Subcutaneous abdominal adipose tissue (tissue), 5 donors: ENCODE results near the gene ITFG1.

Experiments
- H3K27ac ChIP-seq: one replicate; pipeline ENCODE4 v1.7.0; 2013; ENCODE audit warnings: low read depth, mild to moderate bottlenecking, inconsistent platforms, low read length, moderate library complexity
- H3K27me3 ChIP-seq, 5 donors: one replicate each; pipeline ENCODE4 v1.7.0; 2013; ENCODE audit warnings: low read length in 5 of 5, inconsistent platforms in 1 of 5; ENCODE audit not compliant: control insufficient read depth in 5 of 5, insufficient read depth in 4 of 5
- H3K36me3 ChIP-seq, 5 donors: one replicate each; pipeline ENCODE4 v1.7.0; 2013; ENCODE audit warnings: low read length in 5 of 5; ENCODE audit not compliant: control insufficient read depth in 5 of 5, insufficient read depth in 5 of 5
- H3K4me1 ChIP-seq, 5 donors: one replicate each; pipeline ENCODE4 v1.7.0; 2013; ENCODE audit warnings: low read length in 5 of 5, mild to moderate bottlenecking in 3 of 5, moderate library complexity in 1 of 5; ENCODE audit not compliant: control insufficient read depth in 5 of 5, insufficient read depth in 5 of 5
- H3K4me3 ChIP-seq, 5 donors: one replicate each; pipeline ENCODE4 v1.7.0; 2013; ENCODE audit warnings: low read length in 5 of 5, low read depth in 1 of 5
- H3K9ac ChIP-seq, 5 donors: one replicate each; pipeline ENCODE4 v1.7.0; 2013; ENCODE audit warnings: low read length in 5 of 5, mild to moderate bottlenecking in 4 of 5, moderate library complexity in 3 of 5
- H3K9me3 ChIP-seq, 5 donors: one replicate each; pipeline ENCODE4 v1.7.0; 2013; ENCODE audit warnings: low read length in 5 of 5; ENCODE audit not compliant: control insufficient read depth in 5 of 5
- donor health status: healthy.
- donor health status: healthy.
- donor health status: healthy.
- donor health status: healthy.
- donor health status: healthy.

The ITFG1 gene

GRCh38 chr16:47317465-47318240, 143.2 kb downstream of the ITFG1 start:
- H3K4me1 ChIP-seq = peaks cover 0 to 4% (median 0%) of the 10 kb centered on the region in 5 donors
- no peak overlapping the region for H3K4me3 ChIP-seq
- H3K36me3 ChIP-seq = no peaks in the 10 kb centered on the region
- H3K27me3 ChIP-seq = no peaks in the 10 kb centered on the region
- no peak overlapping the region for H3K9ac ChIP-seq
- H3K27ac ChIP-seq = no peak overlapping the region
- H3K9me3 ChIP-seq = no peaks in the 10 kb centered on the region

- H3K27me3 ChIP-seq = no peaks in the 10 kb centered on the region
- H3K4me1 ChIP-seq = peaks cover 0 to 4% (median 0%) of the 10 kb centered on the region in 5 donors
- H3K9ac ChIP-seq = no peak overlapping the region
Observed at GRCh38 chr16:47316442-47317015, 144.3 kb downstream of the ITFG1 start.

GRCh38 chr16:47311738-47312505, 148.9 kb downstream of the ITFG1 start:
- Histone ChIP-seq H3K4me3 (no peak overlapping the region), H3K4me1 (peaks cover 0 to 4% (median 0%) of the 10 kb centered on the region in 5 donors), H3K9ac (no peak overlapping the region), H3K27me3 (no peaks in the 10 kb centered on the region), H3K36me3 (peaks cover 0 to 24% (median 11%) of the 10 kb centered on the region in 5 donors), H3K27ac (no peak overlapping the region), H3K9me3 (peaks cover 0 to 2% (median 0%) of the 10 kb centered on the region in 5 donors)

More at GRCh38 chr16:47316442-47317015, 144.3 kb downstream of the ITFG1 start:
- no peak overlapping the region for H3K27ac ChIP-seq
- no peak overlapping the region for H3K4me3 ChIP-seq
- no peaks in the 10 kb centered on the region for H3K9me3 ChIP-seq
- H3K36me3 ChIP-seq = no peaks in the 10 kb centered on the region

GRCh38 chr16:47310792-47311211, 150.1 kb downstream of the ITFG1 start:
- no peak overlapping the region for H3K4me3 ChIP-seq
- peaks cover 0 to 2% (median 0%) of the 10 kb centered on the region in 5 donors for H3K9me3 ChIP-seq
- H3K9ac ChIP-seq = no peak overlapping the region
- no peaks in the 10 kb centered on the region for H3K27me3 ChIP-seq
- peaks cover 0 to 24% (median 11%) of the 10 kb centered on the region in 5 donors for H3K36me3 ChIP-seq
- H3K4me1 ChIP-seq = peaks cover 0 to 4% (median 0%) of the 10 kb centered on the region in 5 donors
- no peak overlapping the region for H3K27ac ChIP-seq

GRCh38 chr16:47309581-47310312, 151.1 kb downstream of the ITFG1 start:
- no peak overlapping the region for H3K9ac ChIP-seq
- no peaks in the 10 kb centered on the region for H3K4me1 ChIP-seq
- H3K27ac ChIP-seq = no peak overlapping the region
- H3K4me3 ChIP-seq = no peak overlapping the region
- no peaks in the 10 kb centered on the region for H3K27me3 ChIP-seq
- peaks cover 2 to 24% (median 11%) of the 10 kb centered on the region in 5 donors for H3K36me3 ChIP-seq
- peaks cover 0 to 2% (median 0%) of the 10 kb centered on the region in 5 donors for H3K9me3 ChIP-seq

GRCh38 chr16:47308601-47309000, 152.3 kb downstream of the ITFG1 start:
- Histone ChIP-seq H3K27me3 (no peaks in the 10 kb centered on the region), H3K36me3 (peaks cover 2 to 24% (median 11%) of the 10 kb centered on the region in 5 donors), H3K9me3 (peaks cover 0 to 2% (median 0%) of the 10 kb centered on the region in 5 donors), H3K4me3 (no peak overlapping the region), H3K27ac (no peak overlapping the region), H3K4me1 (no peaks in the 10 kb centered on the region), H3K9ac (no peak overlapping the region)

GRCh38 chr16:47304563-47304962, 156.3 kb downstream of the ITFG1 start:
- Histone ChIP-seq H3K4me3 (no peak overlapping the region), H3K36me3 (peaks cover 9 to 19% (median 11%) of the 10 kb centered on the region in 5 donors), H3K27ac (no peak overlapping the region), H3K27me3 (no peaks in the 10 kb centered on the region), H3K9ac (no peak overlapping the region), H3K4me1 (no peaks in the 10 kb centered on the region), H3K9me3 (peaks cover 0 to 2% (median 0%) of the 10 kb centered on the region in 5 donors)

GRCh38 chr16:47299587-47299986, 161.3 kb downstream of the ITFG1 start:
- Histone ChIP-seq H3K36me3 (peaks cover 4 to 20% (median 20%) of the 10 kb centered on the region in 5 donors), H3K4me1 (no peaks in the 10 kb centered on the region), H3K27ac (no peak overlapping the region), H3K27me3 (no peaks in the 10 kb centered on the region), H3K4me3 (no peak overlapping the region), H3K9ac (no peak overlapping the region), H3K9me3 (no peaks in the 10 kb centered on the region)

- no peaks in the 10 kb centered on the region for H3K27me3 ChIP-seq
- no peak overlapping the region for H3K9ac ChIP-seq
- H3K27ac ChIP-seq = no peak overlapping the region
- H3K4me1 ChIP-seq = no peaks in the 10 kb centered on the region
- peaks cover 2 to 15% (median 11%) of the 10 kb centered on the region in 5 donors for H3K9me3 ChIP-seq
- H3K36me3 ChIP-seq = peaks cover 4 to 20% (median 5%) of the 10 kb centered on the region in 5 donors
- H3K4me3 ChIP-seq = no peak overlapping the region
Observed at GRCh38 chr16:47284999-47285398, 175.9 kb downstream of the ITFG1 start.
